ENCODE data around the gene CTSZ.

CTSZ gene

GRCh38 chr20:59031564-59032022 is 24.5 kb upstream of the CTSZ start:
- DNase-seq: no peak

- no peak for DNase-seq
Measured at GRCh38 chr20:59030911-59031563, 24.0 kb upstream of the CTSZ start.

- DNase-seq: no peak
Measured at GRCh38 chr20:59028812-59029211, 21.8 kb upstream of the CTSZ start.

GRCh38 chr20:59027741-59028320 is 20.8 kb upstream of the CTSZ start:
- DNase-seq: no peak

DNA sequence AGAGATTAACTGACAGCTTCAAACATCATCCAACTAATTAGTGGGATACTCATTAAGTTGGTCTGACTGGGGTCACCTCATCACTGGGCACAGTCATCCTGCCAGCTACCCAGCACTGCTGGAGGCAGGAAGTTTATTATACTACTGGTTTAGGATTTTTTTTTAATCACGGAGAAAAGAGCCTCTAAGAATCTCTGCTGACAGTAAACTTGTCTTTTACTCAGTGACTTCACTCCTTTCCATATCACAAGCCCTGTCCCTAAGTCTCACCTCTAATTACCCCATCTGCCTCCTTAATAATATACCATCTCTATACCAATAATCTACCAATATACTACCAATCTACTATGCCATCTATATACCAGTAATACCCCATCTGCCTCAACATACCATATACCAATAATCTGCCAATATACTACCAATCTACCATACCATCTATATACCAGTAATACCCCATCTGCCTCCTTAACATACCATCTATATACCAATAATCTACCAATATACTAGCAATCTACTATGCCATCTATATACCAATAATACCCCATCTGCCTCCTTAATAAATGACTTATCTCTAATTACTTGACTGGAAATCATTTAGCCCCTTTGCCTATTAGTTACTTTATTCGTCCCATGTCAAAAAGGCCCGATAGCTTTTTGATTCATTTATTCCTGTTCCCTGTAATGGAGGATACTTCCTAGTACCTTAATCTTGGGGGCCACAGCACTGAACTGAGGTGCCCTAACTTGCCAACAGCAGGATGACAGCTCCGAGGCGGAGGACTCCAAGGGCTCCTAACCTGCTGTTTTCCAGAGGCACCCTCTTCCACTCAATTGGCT is 20.1 kb upstream of the CTSZ start:
- DNase-seq: no peak

DNA sequence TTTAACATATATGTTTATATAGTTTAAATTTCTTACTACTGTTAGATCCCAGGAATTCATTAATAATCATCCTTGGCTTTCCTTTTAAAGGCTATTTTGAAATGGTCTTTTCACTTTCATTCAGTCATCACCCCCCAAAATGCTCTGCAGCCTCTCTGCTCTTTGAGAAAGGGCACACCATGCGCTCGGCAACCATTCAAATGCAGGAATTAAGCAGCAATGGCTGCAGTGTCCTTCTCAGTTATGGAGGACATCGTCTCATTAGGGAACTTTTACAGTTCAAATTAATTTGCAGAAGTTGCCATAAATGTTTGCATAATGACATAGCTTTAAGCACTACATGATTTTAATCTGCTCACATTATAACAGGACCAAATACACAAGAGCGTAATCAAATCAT is 18.5 kb upstream of the CTSZ start:
- no peak for DNase-seq

DNA sequence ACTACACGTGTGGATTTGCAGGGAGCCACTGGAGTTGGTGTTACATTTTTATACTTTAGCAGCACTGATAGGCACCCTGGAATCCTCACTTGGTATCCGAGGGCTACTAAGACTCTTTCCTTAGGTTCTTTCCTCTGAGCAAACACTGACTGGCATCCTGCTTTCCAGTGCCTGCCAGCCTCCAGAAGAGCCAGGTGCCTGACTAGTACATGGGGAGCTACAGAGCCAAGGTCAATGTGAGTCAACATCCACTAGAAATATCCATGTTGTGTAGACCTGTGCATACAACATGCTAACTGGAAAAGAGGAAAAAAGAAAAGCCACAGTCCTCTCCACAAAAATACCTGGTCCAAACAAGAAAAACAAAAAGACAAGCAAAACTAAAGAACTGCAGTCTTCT is 18.0 kb upstream of the CTSZ start:
- DNase-seq: no peak

- no peak for DNase-seq
Measured at GRCh38 chr20:59024111-59024530, 17.1 kb upstream of the CTSZ start.

GRCh38 chr20:59023616-59024015 is 16.6 kb upstream of the CTSZ start:
- DNase-seq: no peak

GRCh38 chr20:59022754-59023153 is 15.7 kb upstream of the CTSZ start:
- DNase-seq: no peak

GRCh38 chr20:59020938-59021551 is 14.0 kb upstream of the CTSZ start:
- no peak for DNase-seq

- no peak for DNase-seq
Measured at GRCh38 chr20:59019217-59019616, 12.2 kb upstream of the CTSZ start, which contains the start of gene TUBB1. Gene TUBB1, plus strand, starts transcription at chr20:59019429. Its CDS starts 94 bp downstream, at chr20:59019523.

- DNase-seq: no peak
Measured at GRCh38 chr20:59018817-59019216, 11.8 kb upstream of the CTSZ start.

GRCh38 chr20:59017493-59018231 is 10.6 kb upstream of the CTSZ start:
- DNase-seq: no peak

- DNase-seq: no peak
Measured at GRCh38 chr20:59016795-59017492, 9.9 kb upstream of the CTSZ start.

- DNase-seq: no peak
Measured at GRCh38 chr20:59015812-59016711, 9.0 kb upstream of the CTSZ start.

DNA sequence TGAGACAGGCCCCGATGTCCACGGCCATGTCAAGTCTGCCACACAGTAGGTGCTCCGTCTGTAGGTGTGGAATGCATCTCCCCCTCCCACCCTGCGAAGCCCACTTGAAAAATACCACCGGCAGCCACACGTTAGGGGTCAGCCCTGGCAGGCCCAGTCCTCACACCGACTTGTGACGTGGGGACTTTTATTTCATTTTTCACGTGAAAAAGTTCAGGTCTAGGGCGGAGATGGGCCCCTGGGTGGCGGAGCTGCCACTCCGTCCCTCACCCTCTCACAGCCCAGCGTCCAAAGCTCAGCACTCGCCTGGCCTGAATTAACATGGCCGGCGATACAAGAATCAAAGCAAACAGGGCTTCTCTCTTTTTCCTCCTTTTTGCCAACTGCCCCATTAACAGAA is 8.4 kb upstream of the CTSZ start:
- no peak for DNase-seq

DNA sequence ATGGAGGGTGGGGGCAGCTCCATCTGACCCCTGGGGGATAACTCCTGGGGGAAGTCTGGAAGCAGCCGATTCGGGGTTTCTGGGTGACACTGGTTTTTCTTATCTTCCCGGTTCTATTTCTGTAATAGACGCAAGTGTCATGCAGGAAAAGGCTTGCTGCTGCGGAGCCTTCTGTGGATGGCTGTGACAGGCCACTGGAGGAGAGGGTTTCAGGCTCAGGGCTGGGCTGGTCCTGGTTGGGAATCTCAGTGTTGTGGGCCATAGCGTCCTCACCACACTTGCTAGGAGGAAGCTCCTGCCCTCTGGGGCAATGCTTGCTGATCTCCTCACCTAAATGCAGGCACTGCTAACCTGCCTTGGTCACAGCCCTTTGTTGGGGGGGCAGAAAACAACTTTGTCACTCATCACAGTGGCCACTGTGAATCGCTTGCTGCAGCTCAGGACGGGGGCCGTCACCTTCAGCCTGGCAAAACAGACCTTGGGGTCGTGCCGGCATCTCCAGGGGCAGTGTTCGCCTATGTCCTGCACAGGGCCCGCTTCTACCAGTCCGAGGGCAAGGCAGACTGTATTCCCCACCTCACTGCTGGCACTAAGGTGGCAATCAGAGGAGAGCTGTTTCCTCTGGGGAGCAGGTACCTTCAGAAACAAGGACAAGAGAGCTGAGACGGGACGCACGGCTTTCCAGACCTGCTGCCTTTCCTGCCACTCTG is 7.8 kb upstream of the CTSZ start:
- no peak for DNase-seq

DNA sequence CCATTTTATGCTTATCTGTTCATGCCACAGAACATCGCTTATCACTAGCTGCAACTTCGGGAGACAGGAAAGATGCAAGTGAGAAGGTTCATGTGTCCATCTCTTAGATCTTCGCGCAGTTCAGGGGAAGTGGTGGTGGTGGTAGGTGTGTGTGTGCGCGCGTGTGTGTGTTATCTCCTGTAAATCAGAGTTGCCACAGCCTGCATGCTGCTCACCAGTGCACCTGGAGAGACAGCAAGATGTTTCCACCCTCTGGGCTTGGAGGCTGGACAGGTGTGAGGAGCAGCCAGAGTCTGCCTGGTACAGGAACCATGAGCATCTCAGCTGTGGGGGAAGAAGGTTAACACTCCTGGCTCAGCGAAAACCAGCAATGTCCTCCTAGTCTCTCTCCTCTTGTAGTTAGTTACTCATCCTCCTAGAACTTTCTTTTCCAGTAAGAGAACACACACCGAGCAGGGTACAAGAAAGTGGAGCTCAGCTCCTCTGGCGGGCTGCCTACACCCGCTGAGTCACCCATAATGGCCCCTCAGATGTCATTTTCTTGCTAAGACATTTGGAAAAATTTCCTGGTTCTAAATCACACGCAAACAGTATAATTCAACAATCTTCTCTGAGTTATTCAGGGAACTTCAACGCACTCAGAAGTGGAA is 7.0 kb upstream of the CTSZ start:
- DNase-seq: no peak
